Lung (tissue), 12 donors: ENCODE results near the gene SLC22A23. TPM values are rescaled to one million over a fixed set of nuclear protein-coding genes. Genes with fewer than 3 reads are reported as not detected.

ENCODE experiments used
- ATAC-seq: fragments of 200-7000 bp; cut with Tn5 transposase; one replicate; pipeline ENCODE4 v1.9.1; 2020; ENCODE audit warnings: moderate number of reproducible peaks; ENCODE audit not compliant: insufficient read depth, low FRiP score
- DNase-seq, 3 donors: peaks; one replicate each; pipeline ENCODE4 v3.0.0-alpha.2; 2013 to 2017
- H3K27ac ChIP-seq, 2 donors: one replicate each; pipeline ENCODE4 v1.5.1; 2013; ENCODE audit warnings: mild to moderate bottlenecking in 2 of 2, moderate library complexity in 2 of 2, control low read depth in 1 of 2, inconsistent platforms in 1 of 2, low read depth in 1 of 2, low read length in 1 of 2
- H3K27me3 ChIP-seq, 3 donors: one replicate each; pipeline ENCODE4 v1.5.1; 2013; ENCODE audit warnings: low read length in 2 of 3; ENCODE audit not compliant: control insufficient read depth in 3 of 3, insufficient read depth in 3 of 3
- H3K36me3 ChIP-seq, 4 donors: one replicate each; pipeline ENCODE4 v1.5.1; 2013; ENCODE audit warnings: low read length in 4 of 4, mild to moderate bottlenecking in 1 of 4, moderate library complexity in 1 of 4; ENCODE audit not compliant: control insufficient read depth in 4 of 4, insufficient read depth in 4 of 4
- H3K4me1 ChIP-seq, 5 donors: one replicate each; pipeline ENCODE4 v1.5.1; 2013; ENCODE audit warnings: low read length in 5 of 5, mild to moderate bottlenecking in 2 of 5, moderate library complexity in 1 of 5; ENCODE audit not compliant: control insufficient read depth in 5 of 5, insufficient read depth in 5 of 5
- H3K4me3 ChIP-seq: one replicate; pipeline ENCODE4 v1.5.1; 2013; ENCODE audit warnings: mild to moderate bottlenecking, control low read depth, moderate library complexity
- H3K9ac ChIP-seq, 2 donors: one replicate each; pipeline ENCODE4 v1.5.1; 2013; ENCODE audit warnings: low read length in 2 of 2, control low read depth in 1 of 2; ENCODE audit not compliant: insufficient read depth in 1 of 2
- H3K9me3 ChIP-seq, 4 donors: one replicate each; pipeline ENCODE4 v1.5.1; 2013; ENCODE audit warnings: low read length in 3 of 4, mild to moderate bottlenecking in 1 of 4, moderate library complexity in 1 of 4; ENCODE audit not compliant: control insufficient read depth in 4 of 4, insufficient read depth in 3 of 4
- CTCF ChIP-seq: IDR thresholded peaks from 2 replicates; pipeline ENCODE4 v1.5.1; 2012; ENCODE audit warnings: mild to moderate bottlenecking; ENCODE audit errors: control extremely low read depth, extremely low read depth
- WGBS, 2 donors: extraction: QIAGEN DNeasy Blood & Tissue Kit; methylation state at CpG; one replicate each; pipeline ENCODE4 v1.1.7; 2013; 5-methylcytosine and 5-hydroxymethylcytosine counted together
- polyA plus RNA-seq, 2 donors: library from polyadenylated mRNA; stranded (reverse); fragments of 200-250 nt; gene quantifications; one replicate each; pipeline ENCODE4 v1.2.1, GENCODE V29; 2013
- total RNA-seq, 2 donors: library from RNA; depleted of rRNA in 1 of 2; stranded (reverse); fragments of >200 nt in 1 of 2; gene quantifications; one replicate each; pipeline ENCODE4 v1.2.1, GENCODE V29; 2014 to 2021
- donor health status: control.
- donor health status: control.
- donor health status: Bipolar disorder and iron deficiency.
- donor health status: healthy.
- donor health status: DM: yes; HTN: yes; CAD: no.

The SLC22A23 gene
- total and polyA plus RNA-seq, 4 donors, result 6.6 to 45.6 (median 24.1) TPM

- Histone ChIP-seq H3K4me1 (peaks cover 0 to 18% (median 8%) of the 10 kb centered on the region in 5 donors), H3K27ac (no peak overlapping the region), H3K4me3 (no peak overlapping the region), H3K36me3 (peaks cover 0 to 2% (median 0%) of the 10 kb centered on the region in 4 donors), H3K27me3 (no peaks in the 10 kb centered on the region), H3K9me3 (no peaks in the 10 kb centered on the region), H3K9ac (no peak overlapping the region)
- DNase-seq, result no peak
- no peak for ATAC-seq
- no peak for TF ChIP-seq CTCF
- 90 to 94% methylated on average over 7 of the region's 7 CpGs for WGBS, 2 donors
These were observed 62.2 kb downstream of the SLC22A23 start for GRCh38 chr6:3394671-3395070.

GRCh38 chr6:3393836-3394202 is 63.0 kb downstream of the SLC22A23 start:
- Histone ChIP-seq H3K9ac (no peak overlapping the region), H3K9me3 (no peaks in the 10 kb centered on the region), H3K27me3 (no peaks in the 10 kb centered on the region), H3K27ac (no peak overlapping the region), H3K4me1 (peaks cover 0 to 18% (median 4%) of the 10 kb centered on the region in 5 donors), H3K4me3 (no peak overlapping the region), H3K36me3 (peaks cover 0 to 2% (median under 1%) of the 10 kb centered on the region in 4 donors)
- ATAC-seq (no peak), DNase-seq (no peak)
- 83 to 88% methylated on average over 8 of the region's 8 CpGs for WGBS, 2 donors
- no peak for TF ChIP-seq CTCF

GRCh38 chr6:3392930-3393835 is 63.7 kb downstream of the SLC22A23 start:
- Histone ChIP-seq H3K4me1 (peaks cover 0 to 12% (median 4%) of the 10 kb centered on the region in 5 donors), H3K36me3 (peaks cover 0 to 2% (median under 1%) of the 10 kb centered on the region in 4 donors), H3K9ac (no peak overlapping the region), H3K9me3 (no peaks in the 10 kb centered on the region), H3K27me3 (no peaks in the 10 kb centered on the region), H3K27ac (no peak overlapping the region), H3K4me3 (no peak overlapping the region)
- DNase-seq (peak in 1 of 3 donors; percentile 61), ATAC-seq (no peak)
- WGBS, 2 donors, result 87 to 88% methylated on average over 13 of the region's 13 CpGs
- no peak for TF ChIP-seq CTCF
